K562 (cell line): Measurements from ENCODE around the gene HSDL1. TPM values are rescaled to one million over a fixed set of nuclear protein-coding genes. Genes with fewer than 3 reads are reported as not detected.

Experiments
- E2F1 ChIP-seq: sonication (generic); formaldehyde crosslinking; IDR thresholded peaks from 2 replicates; pipeline ENCODE4 v1.8.1; 2023; ENCODE audit warnings: mild to moderate bottlenecking, missing genetic modification reagents, moderate library complexity
- E2F8 ChIP-seq: fragments of 450-650 bp; IDR thresholded peaks from 2 replicates; pipeline ENCODE4 v1.7.1; 2018; ENCODE audit warnings: mild to moderate bottlenecking, low read depth; ENCODE audit not compliant: partially characterized antibody
- ELF1 ChIP-seq: fragments of 200-800 bp; sonication (Bioruptor generic); IDR thresholded peaks from 2 replicates; pipeline ENCODE4 v1.6.1; 2016; ENCODE audit warnings: missing genetic modification characterization, missing compliant biosample characterization
- FOXJ2 ChIP-seq: fragments of 200-800 bp; sonication (Bioruptor generic); IDR thresholded peaks from 2 replicates; pipeline ENCODE4 v1.6.1; 2016; ENCODE audit warnings: missing genetic modification characterization, missing compliant biosample characterization
- NFXL1 ChIP-seq: fragments of 450-650 bp; formaldehyde crosslinking; IDR thresholded peaks from 2 replicates; pipeline ENCODE4 v1.4.0; 2021; ENCODE audit warnings: mild to moderate bottlenecking
- RREB1 ChIP-seq: fragments of 250-450 bp; sonication (Bioruptor Pico); IDR thresholded peaks from 2 replicates; pipeline ENCODE4 v1.4.0; 2020
- ZNF12 ChIP-seq: sonication (generic); formaldehyde crosslinking; IDR thresholded peaks from 2 replicates; pipeline ENCODE4 v1.4.0; 2020; ENCODE audit warnings: mild to moderate bottlenecking, missing genetic modification reagents
- ZNF318 ChIP-seq, 2 experiments: fragments of 450-650 bp; IDR thresholded peaks; 2 replicates each; pipeline ENCODE4 v1.6.1; 2016; ENCODE audit warnings: mild to moderate bottlenecking in 2 of 2, borderline replicate concordance in 1 of 2, low read depth in 1 of 2, moderate library complexity in 1 of 2
- polyA plus RNA-seq, 8 experiments: library from polyadenylated mRNA; depleted of rRNA in 4 of 8; stranded (reverse) in 5 of 8; unstranded in 3 of 8; fragments of >200 nt; fragmentation: Nextera tagmentation in 2 of 8; fragmentation: Illumina TruSeq in 1 of 8; extraction: Ambion mirVana in 2 of 8; extraction: Trizol in 1 of 8; gene quantifications; 2 replicates each; pipeline versions ENCODE4 v1.2.1 to v1.2.3, GENCODE V29; 2011 to 2014; ENCODE audit warnings: inconsistent platforms in 1 of 8, missing spikeins in 1 of 8
- total RNA-seq, 7 experiments: library from RNA; depleted of rRNA in 6 of 7; stranded (reverse); fragments of >200 nt in 6 of 7; fragmentation: Illumina TruSeq in 2 of 7; extraction: Trizol in 2 of 7; gene quantifications; 2 replicates each; pipeline versions ENCODE4 v1.2.1 to v1.2.3, GENCODE V29; 2011 to 2021; ENCODE audit warnings: low replicate concordance in 1 of 7

Gene HSDL1
- total and polyA plus RNA-seq, 9 of the 15 experiments (the other 6 are each of a cell fraction or from before 2014, with no cell fraction given): 14.8 to 41.2 (median 27.7) TPM

- TF ChIP-seq RREB1 (CRISPR knock-in tag): 0 out of 2 replicates have a peak, but pooled peaks have one; percentile 21
- no peak for TF ChIP-seq ELF1
- no peak for TF ChIP-seq FOXJ2 (tag)
- TF ChIP-seq NFXL1: 0 out of 2 replicates have a peak, but pooled peaks have one; percentile 14
- TF ChIP-seq E2F8: no peak
- no peak for TF ChIP-seq ZNF318 (IDR thresholded peaks at IDR 0.05; ENCODE audit: borderline replicate concordance in 1 of 2, low read depth in 1 of 2)
- no peak for TF ChIP-seq E2F1 (CRISPR knock-in tag)
- TF ChIP-seq ZNF12 (CRISPR knock-in tag): 0 out of 2 replicates have a peak, but pooled peaks have one; percentile 47
Observed at GRCh38 chr16:84137769-84138357, 7.1 kb downstream of the HSDL1 start (continued).
